HuH-7 (cell line): ENCODE measurements around the gene DISC1.

Source experiments
- DNase-seq: peaks from one replicate; pipeline ENCODE4 v3.0.0; 2011; ENCODE audit warnings: low spot score

DISC1 gene

DNA sequence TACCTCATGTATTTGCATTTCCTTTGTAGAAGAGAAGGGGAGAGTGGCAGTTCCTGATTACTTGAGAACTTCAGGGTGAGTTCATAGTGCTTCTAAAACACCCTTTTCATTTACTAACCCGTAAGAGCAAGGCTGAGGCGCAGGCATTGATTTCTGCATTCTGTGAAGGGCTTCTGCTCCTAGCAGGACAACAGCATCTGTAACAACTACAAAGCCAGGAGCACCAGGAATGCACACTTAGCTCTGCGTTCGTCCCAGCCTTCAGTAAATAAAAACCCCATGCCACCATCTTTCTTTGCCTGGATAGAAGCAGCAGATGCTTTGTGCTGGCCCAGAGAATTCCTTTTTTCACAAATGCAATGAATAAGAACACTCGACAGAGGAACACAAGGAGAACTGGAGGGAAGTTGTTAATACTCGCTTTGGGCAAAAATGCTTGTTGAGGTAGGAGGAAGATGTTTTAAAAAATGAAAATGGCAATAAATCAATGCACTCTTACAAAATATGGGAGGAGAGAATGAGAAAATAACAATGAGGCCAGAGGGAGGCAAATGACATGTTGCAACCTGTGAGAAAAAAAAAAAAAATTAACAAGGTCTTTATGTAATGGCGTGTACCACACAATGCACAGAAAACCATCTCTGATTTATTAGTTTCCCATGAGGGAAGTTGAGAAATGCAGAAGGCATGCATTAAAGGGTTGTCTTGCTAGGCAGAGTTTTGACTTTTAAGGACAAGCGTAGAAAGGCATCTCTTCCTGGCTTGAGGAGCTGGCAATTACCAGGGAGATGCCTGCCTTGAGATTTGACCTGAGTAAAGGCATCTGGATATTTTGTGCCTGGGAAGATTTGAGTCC is 418.8 kb downstream of the DISC1 start:
- DNase-seq = no peak

DNA sequence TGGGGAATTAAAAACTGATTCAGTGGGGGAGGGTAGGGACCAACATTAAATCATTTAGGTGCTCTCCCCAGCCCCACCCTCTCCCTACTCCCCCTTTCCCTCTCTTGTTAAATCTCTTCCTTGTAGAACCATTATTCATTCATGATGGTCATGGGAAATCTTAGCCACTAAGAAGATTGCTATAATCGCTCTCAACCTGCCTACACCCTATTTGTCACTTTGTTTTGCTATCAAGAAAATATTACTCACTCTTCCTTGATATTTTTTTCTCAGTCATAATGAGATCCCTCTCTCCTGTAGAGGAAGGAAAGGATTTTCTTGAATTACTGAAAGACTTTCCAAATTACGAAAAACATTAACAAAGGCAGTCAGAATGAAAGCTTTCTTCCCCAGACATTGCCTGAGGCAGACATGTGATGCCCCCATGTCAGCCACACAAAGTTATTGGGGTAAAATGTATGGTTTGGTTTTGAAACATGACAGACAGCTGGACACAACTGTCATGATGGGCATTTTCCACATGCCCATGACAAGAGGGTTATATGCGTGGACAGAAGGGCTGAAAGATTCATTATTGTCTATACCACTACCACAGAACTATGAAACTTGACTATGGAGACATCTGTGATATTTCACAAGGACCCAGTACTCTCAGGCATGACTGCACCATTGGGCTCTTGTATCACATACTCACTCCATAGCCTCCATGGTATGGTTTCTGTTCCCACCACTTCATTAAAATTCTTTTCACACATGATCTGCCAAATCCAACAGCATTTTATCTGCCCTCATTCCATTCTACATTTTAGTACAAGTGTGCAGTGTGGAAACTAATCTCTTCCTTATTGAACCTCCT is 420.1 kb downstream of the DISC1 start:
- DNase-seq = no peak

DNA sequence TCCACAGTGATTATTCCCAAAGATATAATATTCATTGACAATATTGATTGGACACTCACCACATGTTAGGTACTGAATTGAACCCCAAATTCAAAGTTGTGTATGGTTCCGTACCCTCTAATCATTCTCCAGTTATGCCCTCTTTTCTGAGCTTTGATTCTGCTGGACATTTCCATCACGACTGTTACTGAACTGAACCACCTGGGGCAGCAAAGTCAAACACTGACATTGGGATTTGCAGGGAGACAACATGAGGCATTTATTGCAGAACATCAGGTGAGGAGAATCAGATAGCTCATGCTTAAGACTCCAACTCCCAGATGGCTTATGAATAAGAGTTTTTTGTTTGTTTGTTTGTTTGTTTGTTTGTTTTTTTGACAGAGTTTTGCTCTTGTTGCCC is 420.9 kb downstream of the DISC1 start:
- peak; percentile 28 for DNase-seq

DNA sequence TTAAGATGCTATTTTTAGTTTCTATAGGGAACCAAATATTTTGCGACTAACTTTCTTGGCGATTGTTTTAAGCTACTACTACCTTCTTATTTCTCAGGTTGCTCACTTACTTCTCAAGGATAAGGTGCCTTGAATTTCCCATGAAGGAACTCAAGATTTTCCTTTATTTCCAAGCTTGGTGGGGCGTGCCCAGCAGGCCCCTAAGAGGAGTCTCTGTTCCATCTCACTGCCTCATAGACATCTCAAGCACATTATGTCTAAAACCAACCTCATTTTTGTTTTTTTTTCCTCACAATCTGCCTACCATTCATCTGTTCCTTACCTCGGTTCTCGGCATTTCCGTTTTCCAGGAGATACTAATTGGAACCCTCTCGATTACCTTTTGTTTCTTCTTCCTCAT is 421.9 kb downstream of the DISC1 start:
- no peak for DNase-seq

DNA sequence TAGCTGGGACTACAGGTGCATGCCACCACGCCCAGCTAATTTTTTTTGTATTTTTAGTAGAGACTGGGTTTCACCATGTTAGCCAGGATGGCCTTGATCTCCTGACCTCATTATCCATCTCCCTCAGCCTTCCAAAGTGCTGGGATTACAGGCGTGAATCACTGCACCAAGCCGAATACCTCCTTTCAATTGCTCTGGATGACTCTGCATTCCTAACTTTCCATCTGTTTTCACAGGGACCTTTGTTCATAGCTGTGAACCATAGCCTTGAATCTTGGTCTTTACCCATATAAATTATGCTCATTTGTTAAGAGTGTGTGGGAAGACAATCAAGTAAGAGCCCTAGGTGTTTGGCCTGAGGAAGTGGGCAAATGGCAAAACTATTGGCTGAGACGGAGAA is 422.7 kb downstream of the DISC1 start:
- DNase-seq = no peak

DNA sequence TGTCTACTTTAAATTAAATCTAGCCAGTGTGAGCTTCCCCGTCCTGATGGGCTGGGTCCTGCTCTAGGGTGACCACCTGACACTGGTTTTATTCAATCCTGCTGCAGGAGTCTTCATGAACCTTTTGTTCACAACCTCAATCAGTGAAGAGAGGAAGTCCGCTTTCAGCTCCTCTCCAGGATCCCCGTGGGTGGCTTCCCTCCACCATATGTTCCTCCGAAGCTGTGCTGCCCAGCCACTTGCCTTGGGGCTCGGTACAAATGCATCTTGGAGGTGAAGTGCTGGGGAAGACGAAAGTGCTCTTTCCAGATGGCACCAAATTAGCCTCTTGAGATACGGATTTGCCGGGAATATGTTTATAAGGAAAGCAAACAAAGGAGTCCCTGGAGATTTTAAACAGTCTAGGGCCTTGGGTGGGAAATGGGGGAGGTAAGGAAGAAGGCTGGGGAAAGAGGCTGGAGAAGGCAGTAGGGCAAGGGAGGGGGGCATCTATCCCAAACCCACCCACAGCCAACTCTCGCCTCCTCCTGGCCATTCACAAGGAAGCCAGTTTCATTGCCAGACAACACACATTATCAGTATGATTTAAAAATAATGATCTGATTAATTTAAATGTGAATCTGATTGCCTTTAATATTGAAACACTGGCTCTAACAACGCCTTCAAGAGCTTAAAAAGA is 430.8 kb downstream of the DISC1 start:
- DNase-seq = no peak

DNA sequence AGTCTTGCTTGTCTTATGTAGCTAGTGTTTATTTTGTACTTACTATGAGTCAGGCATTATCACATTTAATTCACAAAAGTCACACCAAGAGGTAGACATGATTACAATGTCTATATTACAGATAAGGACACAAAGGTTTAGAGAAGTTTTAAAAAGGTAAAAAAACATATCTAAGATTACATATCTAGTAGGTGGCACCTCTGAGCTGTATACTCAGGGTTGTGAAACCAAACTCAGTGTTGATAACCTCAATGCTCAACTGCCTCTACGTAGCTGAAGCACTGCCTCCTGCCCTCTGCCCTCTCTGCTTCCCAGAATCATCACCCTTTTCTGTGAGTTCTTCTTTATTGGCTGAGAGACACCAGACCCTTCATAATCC is 431.3 kb downstream of the DISC1 start:
- DNase-seq = no peak

DNA sequence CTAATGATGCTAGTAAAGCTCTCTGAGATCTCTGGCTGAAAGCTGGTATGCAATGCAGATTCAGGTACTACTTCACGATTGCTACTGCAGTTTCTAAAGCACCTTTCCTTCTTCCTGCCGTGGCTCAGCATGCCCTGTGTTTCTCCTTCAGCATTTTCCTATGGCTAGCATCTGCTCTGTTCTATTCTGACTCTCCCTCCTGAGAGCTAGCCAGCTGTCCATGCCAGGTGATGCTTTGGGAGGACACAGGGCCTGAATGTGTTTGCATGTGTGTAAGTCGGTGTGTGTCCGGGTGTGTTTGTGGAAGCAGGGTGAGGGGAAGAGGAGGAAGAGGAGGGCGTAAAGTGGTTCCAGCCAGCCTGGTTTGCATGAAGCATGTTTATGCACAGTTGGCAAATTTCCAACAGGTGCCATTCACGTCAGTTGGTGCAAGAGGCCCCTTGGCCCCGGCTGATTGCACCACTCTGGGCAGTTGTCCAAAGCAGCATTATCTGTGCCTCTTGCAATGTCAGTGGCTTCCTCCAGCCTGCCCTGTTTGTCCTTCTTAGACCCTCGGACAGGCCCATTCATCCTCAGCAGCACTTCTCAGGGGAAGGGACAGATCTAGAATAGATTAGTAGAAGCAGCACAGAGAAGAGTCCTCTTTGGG is 433.3 kb downstream of the DISC1 start:
- DNase-seq = no peak

DNA sequence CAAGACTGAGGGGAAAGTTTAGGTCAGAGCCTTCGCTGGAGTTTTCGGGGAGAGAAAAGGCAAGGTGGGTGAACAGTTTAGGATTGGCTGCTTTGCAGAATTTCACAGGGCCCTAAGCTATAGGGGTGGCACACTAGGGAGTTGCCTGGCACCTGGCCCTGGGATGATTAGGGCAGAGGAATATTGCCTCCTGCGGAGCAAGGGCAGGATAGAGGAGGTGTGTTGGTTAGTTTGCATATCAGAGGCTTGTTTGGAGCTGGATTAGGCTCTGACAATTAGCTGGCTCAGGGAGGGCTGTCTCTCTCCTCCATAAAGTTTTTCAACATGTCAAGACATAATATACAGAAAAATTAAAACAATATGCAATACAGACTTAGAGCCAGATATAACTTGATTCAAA is 436.4 kb downstream of the DISC1 start:
- no peak for DNase-seq

DNA sequence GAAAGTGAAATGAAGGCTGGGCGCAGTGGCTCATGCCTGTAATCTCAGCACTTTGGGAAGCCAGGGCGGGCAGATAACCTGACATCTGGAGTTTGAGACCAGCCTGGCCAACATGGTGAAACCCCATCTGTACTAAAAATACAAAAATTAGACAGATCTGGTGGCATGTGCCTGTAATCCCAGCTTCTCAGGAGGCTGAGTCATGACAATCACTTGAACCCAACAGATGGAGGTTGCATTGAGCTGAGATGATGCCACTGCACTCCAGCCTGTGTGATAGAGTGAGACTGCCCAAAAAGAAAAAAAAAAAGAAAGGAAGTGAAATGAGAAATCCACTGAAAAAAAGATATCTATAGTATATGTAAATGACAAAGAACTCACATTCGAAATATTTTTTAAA is 439.9 kb downstream of the DISC1 start:
- DNase-seq = no peak

DNA sequence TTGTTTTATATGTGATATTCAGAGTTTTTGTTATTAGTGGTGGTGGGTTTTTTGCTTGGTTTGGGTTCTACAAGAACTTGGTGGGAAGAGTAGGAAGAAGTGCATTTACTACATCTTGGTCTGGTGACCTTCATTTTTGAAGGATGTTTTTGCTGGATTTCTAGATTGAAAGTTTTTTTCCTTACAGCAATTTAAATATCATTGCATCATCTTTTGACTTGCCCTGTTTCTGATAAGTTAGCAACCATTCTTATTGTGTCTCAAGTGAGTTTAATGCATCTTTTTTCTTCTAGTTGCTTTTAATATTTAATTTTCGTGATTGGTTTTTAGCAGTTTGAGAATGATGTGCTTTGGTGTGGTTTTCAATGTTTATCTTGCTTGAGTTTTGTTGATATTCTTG is 447.7 kb downstream of the DISC1 start:
- DNase-seq = no peak

DNA sequence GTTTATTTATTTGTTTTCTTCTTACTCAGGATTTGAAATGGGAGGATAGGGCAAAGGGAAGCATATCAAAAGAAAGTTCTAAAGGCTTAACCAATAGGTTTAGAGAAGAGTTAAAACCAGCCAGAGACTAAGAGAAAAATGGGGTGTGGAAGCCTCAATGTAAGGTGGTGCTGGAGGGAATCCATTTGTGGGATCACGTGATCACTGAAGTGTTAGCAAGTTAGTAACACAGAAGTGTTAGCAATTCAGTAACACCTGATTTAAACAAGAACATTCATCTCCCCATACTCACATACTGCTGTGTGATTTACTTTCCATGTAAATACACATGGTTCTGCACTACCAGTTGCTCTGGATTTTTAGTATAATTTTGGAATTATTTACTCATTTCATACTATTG is 451.2 kb downstream of the DISC1 start:
- DNase-seq = no peak

DNA sequence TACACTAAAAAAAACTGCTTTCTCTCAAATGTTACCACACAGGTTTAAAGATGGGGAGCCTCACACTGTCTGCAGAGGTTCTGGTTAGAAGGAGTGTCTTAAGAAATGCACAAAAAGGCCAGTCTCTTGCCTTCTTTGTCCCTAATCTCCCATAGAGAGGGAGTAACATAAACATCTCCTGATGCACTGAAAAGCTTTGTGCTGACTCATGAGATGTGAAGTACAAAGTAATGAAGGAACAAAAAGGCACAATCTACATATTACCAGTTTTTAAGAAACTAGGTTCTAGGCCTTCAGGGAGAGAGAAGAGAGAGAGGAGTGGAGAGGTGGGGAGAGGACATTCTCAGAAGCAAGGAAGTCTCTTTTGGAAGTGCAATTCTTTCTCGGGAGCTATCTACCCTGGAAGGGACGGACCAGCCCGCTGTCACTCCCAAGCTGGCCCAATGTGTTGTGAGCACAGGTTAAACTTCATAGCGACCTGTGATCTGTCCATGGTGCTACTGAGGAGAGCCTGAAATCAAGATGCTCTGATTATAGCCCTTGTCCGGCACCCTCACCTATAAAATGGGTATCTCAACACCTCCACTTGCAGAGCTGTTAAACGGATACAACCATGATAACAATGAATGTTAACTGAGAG is 458.1 kb downstream of the DISC1 start:
- DNase-seq = peak; percentile 24

DNA sequence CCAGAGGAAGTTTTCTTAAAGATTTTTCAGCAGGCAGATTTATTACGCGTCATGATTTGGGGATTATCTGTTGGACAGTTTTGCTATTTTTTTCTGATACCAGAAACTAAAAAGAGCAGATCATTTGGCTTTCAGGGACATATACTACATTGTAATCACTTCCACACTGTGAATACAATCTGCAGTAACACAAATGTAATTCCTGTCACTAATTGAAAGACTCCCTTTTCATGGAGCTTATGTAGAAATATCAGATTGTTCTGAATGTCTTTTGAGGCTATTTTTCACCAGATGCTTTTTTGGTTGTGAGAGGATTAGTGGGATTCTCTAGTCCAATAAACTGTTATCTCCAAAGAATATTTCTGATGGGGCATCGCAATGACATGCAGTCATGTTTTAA is 464.2 kb downstream of the DISC1 start:
- DNase-seq = no peak
